Naive thymus-derived CD4-positive, alpha-beta T cell (primary cell): ENCODE data around the gene IL21R. TPM values are rescaled to one million over a fixed set of nuclear protein-coding genes. Genes with fewer than 3 reads are reported as not detected.
"Not testable (repeated sequence)": the region's sequence is repeated elsewhere in the genome, so short reads cannot be mapped to it uniquely, and the experiment has no call there.

Source experiments
- ATAC-seq: fragments of 150-1000 bp; cut with Tn5 transposase; 2 replicates; pipeline ENCODE4 v1.10.0; 2021; ENCODE audit warnings: mild to moderate bottlenecking, moderate library complexity
- CTCF ChIA-PET: fragments of 350-600 bp; sonication (Branson Sonifier 250); formaldehyde crosslinking; loops from one replicate; lab custom pipeline; 2021; ENCODE audit warnings: antibody characterized with exemption; lab: Charles Lee
- POLR2A ChIA-PET: fragments of 350-600 bp; sonication (Branson Sonifier 250); formaldehyde crosslinking; loops from one replicate; lab custom pipeline; 2021; ENCODE audit warnings: antibody characterized with exemption, inconsistent platforms; lab: Charles Lee
- DNase-seq, 9 donors: peaks; one replicate each; pipeline versions ENCODE4 v3.0.0 to v3.0.0-alpha.2; 2020 to 2022; ENCODE audit warnings: mixed read lengths in 1 of 9
- H3K27ac ChIP-seq: one replicate; pipeline ENCODE4 v1.7.0; 2013; ENCODE audit warnings: mild to moderate bottlenecking, low read depth, low read length, moderate library complexity
- H3K27me3 ChIP-seq, 2 donors: one replicate each; pipeline ENCODE4 v1.7.0; 2013; ENCODE audit warnings: low read length in 2 of 2, mild to moderate bottlenecking in 2 of 2, moderate library complexity in 2 of 2; ENCODE audit not compliant: control insufficient read depth in 2 of 2, insufficient read depth in 2 of 2
- H3K36me3 ChIP-seq, 3 experiments: 1 replicate in 2 of 3; 2 replicates in 1 of 3; pipeline ENCODE4 v1.7.0; 2013; ENCODE audit warnings: low read length in 3 of 3, mild to moderate bottlenecking in 3 of 3, moderate library complexity in 1 of 3; ENCODE audit not compliant: insufficient read depth in 3 of 3, control insufficient read depth in 2 of 3
- H3K4me1 ChIP-seq, 2 donors: one replicate each; pipeline ENCODE4 v1.7.0; 2013; ENCODE audit warnings: low read length in 2 of 2, mild to moderate bottlenecking in 2 of 2, moderate library complexity in 1 of 2; ENCODE audit not compliant: control insufficient read depth in 2 of 2, insufficient read depth in 2 of 2
- H3K4me3 ChIP-seq: 2 replicates; pipeline ENCODE4 v1.7.0; 2013; ENCODE audit warnings: mild to moderate bottlenecking, low read length
- H3K9me3 ChIP-seq, 3 experiments: 1 replicate in 2 of 3; 2 replicates in 1 of 3; pipeline ENCODE4 v1.7.0; 2013; ENCODE audit warnings: low read length in 3 of 3; ENCODE audit not compliant: control insufficient read depth in 2 of 3
- H3K27ac Mint-ChIP-seq, 9 donors: one replicate each; pipeline ENCODE4 v1.8.0; 2020 to 2022; ENCODE audit warnings: mixed read lengths in 9 of 9, mild to moderate bottlenecking in 8 of 9, moderate library complexity in 5 of 9, inconsistent platforms in 2 of 9
- H3K27me3 Mint-ChIP-seq, 5 donors: one replicate each; pipeline ENCODE4 v1.8.0; 2021 to 2022; ENCODE audit warnings: mixed read lengths in 5 of 5, mild to moderate bottlenecking in 1 of 5
- H3K36me3 Mint-ChIP-seq, 5 donors: one replicate each; pipeline ENCODE4 v1.8.0; 2020 to 2022; ENCODE audit warnings: mixed read lengths in 5 of 5, mild to moderate bottlenecking in 3 of 5, inconsistent platforms in 1 of 5
- H3K4me1 Mint-ChIP-seq, 7 donors: one replicate each; pipeline ENCODE4 v1.8.0; 2020 to 2022; ENCODE audit warnings: mixed read lengths in 7 of 7, mild to moderate bottlenecking in 3 of 7, inconsistent platforms in 1 of 7
- H3K4me3 Mint-ChIP-seq, 10 donors: one replicate each; pipeline ENCODE4 v1.8.0; 2020 to 2022; ENCODE audit warnings: mild to moderate bottlenecking in 10 of 10, mixed read lengths in 10 of 10, moderate library complexity in 6 of 10, inconsistent platforms in 2 of 10
- H3K9me3 Mint-ChIP-seq, 11 donors: one replicate each; pipeline ENCODE4 v1.8.0; 2020 to 2022; ENCODE audit warnings: mixed read lengths in 11 of 11, mild to moderate bottlenecking in 4 of 11, inconsistent platforms in 1 of 11, moderate library complexity in 1 of 11
- intact Hi-C, 2 donors: fragments of 100-400 bp; cut with micrococcal nuclease; formaldehyde crosslinking; loops; one replicate each; pipeline ENCODE4 v1.15.1; 2023
- polyA plus RNA-seq, 2 donors: library from polyadenylated mRNA; unstranded; fragments of 300-500 nt; fragmentation: Illumina TruSeq; gene quantifications; one replicate each; pipeline ENCODE4 v1.2.3, GENCODE V29; 2021
- total RNA-seq, 6 experiments: library from RNA in 5 of 6; stranded (reverse) in 5 of 6; gene quantifications; 1 replicate in 5 of 6; 2 replicates in 1 of 6; pipeline ENCODE4 v1.2.3 and lab custom pipeline; 2021 to 2026

Gene IL21R
- total and polyA plus RNA-seq, 7 experiments from 2014 or later = 24.6 to 52.1 (median 37.1) TPM

- Mint-ChIP-seq H3K9me3 (peaks cover 6 to 50% (median 19%) of the 10 kb centered on the region in 11 donors), H3K27me3 (no peaks in the 10 kb centered on the region), H3K4me3 (no peak overlapping the region), H3K36me3 (peaks cover 4 to 50% (median 10%) of the 10 kb centered on the region in 5 donors), H3K27ac (no peak overlapping the region), H3K4me1 (peaks cover 0 to 21% (median 4%) of the 10 kb centered on the region in 7 donors)
- no peak overlapping the region for H3K27ac ChIP-seq
- peaks cover 0 to 3% (median 0%) of the 10 kb centered on the region in 3 experiments for H3K9me3 ChIP-seq
- DNase-seq = no peak
- H3K36me3 ChIP-seq = no peaks in the 10 kb centered on the region
- no peak overlapping the region for H3K4me3 ChIP-seq
- intact Hi-C loops = no loop called here
- POLR2A ChIA-PET = interaction anchor here (1.2 kb wide), 1 partner anchor 15 kb away, joined by 5 read pairs; no protein-coding TSS in a partner anchor
- CTCF ChIA-PET = no interaction called here
- no peaks in the 10 kb centered on the region for H3K27me3 ChIP-seq
- no peak for ATAC-seq
- H3K4me1 ChIP-seq = no peaks in the 10 kb centered on the region
These were observed 9.3 kb upstream of the IL21R start for GRCh38 chr16:27392671-27393070.

- intact Hi-C loops = no loop called here
- DNase-seq (no peak), ATAC-seq (no peak)
- Mint-ChIP-seq H3K27ac (peak overlapping the region in 1 of 9 donors; percentile 46), H3K4me3 (no peak overlapping the region), H3K9me3 (peaks cover 3 to 46% (median 19%) of the 10 kb centered on the region in 11 donors), H3K36me3 (peaks cover 4 to 42% (median 9%) of the 10 kb centered on the region in 5 donors), H3K4me1 (peaks cover 3 to 24% (median 12%) of the 10 kb centered on the region in 7 donors), H3K27me3 (no peaks in the 10 kb centered on the region)
- Histone ChIP-seq H3K27me3 (no peaks in the 10 kb centered on the region), H3K9me3 (peaks cover 0 to 3% (median 0%) of the 10 kb centered on the region in 3 experiments), H3K4me1 (no peaks in the 10 kb centered on the region), H3K36me3 (no peaks in the 10 kb centered on the region), H3K27ac (no peak overlapping the region), H3K4me3 (no peak overlapping the region)
- POLR2A ChIA-PET = no interaction called here
- CTCF ChIA-PET = no interaction called here
These were observed 7.5 kb upstream of the IL21R start for GRCh38 chr16:27394516-27394915.

- H3K4me3 Mint-ChIP-seq, ATAC-seq, H3K27me3 Mint-ChIP-seq, H3K27ac ChIP-seq, H3K36me3 ChIP-seq, H3K9me3 ChIP-seq, DNase-seq, H3K4me3 ChIP-seq, H3K27me3 ChIP-seq, intact Hi-C loops: not testable (repeated sequence)
- Mint-ChIP-seq H3K4me1 (peaks cover 6 to 48% (median 44%) of the 10 kb centered on the region in 7 donors), H3K9me3 (peaks cover 2 to 23% (median 13%) of the 10 kb centered on the region in 11 donors), H3K36me3 (peaks cover 3 to 28% (median 5%) of the 10 kb centered on the region in 5 donors), H3K27ac (peak overlapping the region in 3 of 9 donors; percentile 39 to 75 (median 72))
- ChIA-PET CTCF (interaction anchor here (0.6 kb wide), 1 partner anchor 15 kb away, joined by 3 read pairs; no protein-coding TSS in a partner anchor), POLR2A (interaction anchor here (0.6 to 2.1 kb wide), 4 partner anchors 10 to 221 kb away, joined by 3 to 7 read pairs (median 4); no protein-coding TSS in a partner anchor)
- peaks cover 10 to 14% of the 10 kb centered on the region in 2 donors for H3K4me1 ChIP-seq
These were observed 3.6 kb upstream of the IL21R start for GRCh38 chr16:27398341-27398893.

GRCh38 chr16:27398894-27399853 is 2.8 kb upstream of the IL21R start:
- intact Hi-C loops = no loop called here
- H3K4me1 Mint-ChIP-seq = peaks cover 9 to 54% (median 48%) of the 10 kb centered on the region in 7 donors
- no peak overlapping the region for H3K4me3 ChIP-seq
- CTCF ChIA-PET = no interaction called here
- no peaks in the 10 kb centered on the region for H3K27me3 Mint-ChIP-seq
- no peak overlapping the region for H3K27ac ChIP-seq
- H3K4me3 Mint-ChIP-seq = no peak overlapping the region
- peaks cover 0 to 6% (median 0%) of the 10 kb centered on the region in 3 experiments for H3K36me3 ChIP-seq
- ATAC-seq (no peak), DNase-seq (no peak)
- no peaks in the 10 kb centered on the region for H3K9me3 ChIP-seq
- no peaks in the 10 kb centered on the region for H3K27me3 ChIP-seq
- peaks cover 0 to 15% (median 11%) of the 10 kb centered on the region in 11 donors for H3K9me3 Mint-ChIP-seq
- peaks cover 14 to 21% of the 10 kb centered on the region in 2 donors for H3K4me1 ChIP-seq
- peak overlapping the region in 6 of 9 donors; percentile 3 to 75 (median 51) for H3K27ac Mint-ChIP-seq
- H3K36me3 Mint-ChIP-seq = peaks cover 3 to 22% (median 5%) of the 10 kb centered on the region in 5 donors
- POLR2A ChIA-PET = interaction anchor here (0.6 to 5.0 kb wide), 7 partner anchors 8 to 222 kb away, joined by 3 to 24 read pairs (median 4); no protein-coding TSS in a partner anchor

- intact Hi-C loops = no loop called here
- POLR2A ChIA-PET = interaction anchor here (1.1 to 8.6 kb wide), 5 partner anchors 9 to 33 kb away, joined by 3 to 63 read pairs (median 24); no protein-coding TSS in a partner anchor
- Mint-ChIP-seq H3K27me3 (no peaks in the 10 kb centered on the region), H3K4me1 (peaks cover 9 to 57% (median 53%) of the 10 kb centered on the region in 7 donors), H3K4me3 (no peak overlapping the region), H3K36me3 (peaks cover 0 to 20% (median 3%) of the 10 kb centered on the region in 5 donors), H3K9me3 (peaks cover 0 to 7% (median 5%) of the 10 kb centered on the region in 11 donors), H3K27ac (peak overlapping the region in 7 of 9 donors; percentile 3 to 98 (median 26))
- Histone ChIP-seq H3K9me3 (no peaks in the 10 kb centered on the region), H3K4me3 (no peak overlapping the region), H3K27ac (no peak overlapping the region), H3K27me3 (no peaks in the 10 kb centered on the region), H3K36me3 (peaks cover 0 to 6% (median 0%) of the 10 kb centered on the region in 3 experiments), H3K4me1 (peaks cover 21 to 26% of the 10 kb centered on the region in 2 donors)
- no peak for ATAC-seq
- DNase-seq = no peak
- CTCF ChIA-PET = interaction anchor here (0.9 kb wide), 1 partner anchor 117 kb away, joined by 3 read pairs; no protein-coding TSS in a partner anchor
These were observed 2.0 kb upstream of the IL21R start for GRCh38 chr16:27399969-27400368.
